ENCODE results near the gene MBNL2. TPM values are rescaled to one million over a fixed set of nuclear protein-coding genes. Genes with fewer than 3 reads are reported as not detected.

Gene MBNL2
- total RNA-seq, 1 experiment from 2014 or later = 74.3 TPM

GRCh38 chr13:97212004-97212403 lies 10.1 kb upstream of the MBNL2 start:
- Mint-ChIP-seq H3K27ac (ENCODE audit: low read depth, unreplicated experiment) (no peak overlapping the region), H3K9me3 (ENCODE audit: unreplicated experiment) (no peaks in the 10 kb centered on the region)

GRCh38 chr13:97212601-97213040 lies 9.5 kb upstream of the MBNL2 start:
- TF ChIP-seq CTCF (IDR thresholded peaks at IDR 0.05; ENCODE audit: unreplicated experiment) = peak; percentile 69
- no peak overlapping the region for H3K4me3 Mint-ChIP-seq (ENCODE audit: unreplicated experiment)
- no peak overlapping the region for H3K27ac Mint-ChIP-seq (ENCODE audit: low read depth, unreplicated experiment)
- BruUV-seq (replicated peaks) = no TSS peak
- CTCF ChIA-PET = interaction anchor here (0.6 to 17.3 kb wide), 53 partner anchors 13 to 933 kb away, joined by 3 to 478 read pairs (median 4); partner anchors contain the start of gene MBNL2
- DNase-seq (ENCODE audit: unreplicated experiment) = peak; percentile 75
- H3K36me3 Mint-ChIP-seq (ENCODE audit: insufficient read depth, unreplicated experiment) = no peaks in the 10 kb centered on the region
- no peaks in the 10 kb centered on the region for H3K4me1 Mint-ChIP-seq (ENCODE audit: insufficient read depth, unreplicated experiment)
- intact Hi-C loops (cut with micrococcal nuclease) = loop anchor here (1.0 to 2.0 kb wide), 4 partner anchors 102 to 194 kb away; no protein-coding TSS in a partner anchor
- POLR2A ChIA-PET = interaction anchor here (0.6 to 2.7 kb wide), 12 partner anchors 10 to 195 kb away, joined by 3 to 23 read pairs (median 4); partner anchors contain the start of gene MBNL2
- H3K9me3 Mint-ChIP-seq (ENCODE audit: unreplicated experiment) = no peaks in the 10 kb centered on the region
- no peaks in the 10 kb centered on the region for H3K27me3 Mint-ChIP-seq (ENCODE audit: insufficient read depth, unreplicated experiment)

More at GRCh38 chr13:97212004-97212403, 10.1 kb upstream of the MBNL2 start:
- POLR2A ChIA-PET = interaction anchor here (0.6 to 2.7 kb wide), 9 partner anchors 8 to 103 kb away, joined by 3 to 23 read pairs (median 5); partner anchors contain the start of gene MBNL2
- no peak overlapping the region for H3K4me3 Mint-ChIP-seq (ENCODE audit: unreplicated experiment)
- intact Hi-C loops (cut with micrococcal nuclease) = loop anchor here (1.0 to 2.0 kb wide), 4 partner anchors 102 to 193 kb away; no protein-coding TSS in a partner anchor
- TF ChIP-seq CTCF (IDR thresholded peaks at IDR 0.05; ENCODE audit: unreplicated experiment) = no peak
- no peaks in the 10 kb centered on the region for H3K4me1 Mint-ChIP-seq (ENCODE audit: insufficient read depth, unreplicated experiment)
- no TSS peak for BruUV-seq (replicated peaks)
- CTCF ChIA-PET = interaction anchor here (0.6 to 17.3 kb wide), 44 partner anchors 12 to 197 kb away, joined by 3 to 478 read pairs (median 5); partner anchors contain the start of gene MBNL2
- H3K27me3 Mint-ChIP-seq (ENCODE audit: insufficient read depth, unreplicated experiment) = no peaks in the 10 kb centered on the region
- DNase-seq (ENCODE audit: unreplicated experiment) = no peak
- H3K36me3 Mint-ChIP-seq (ENCODE audit: insufficient read depth, unreplicated experiment) = no peaks in the 10 kb centered on the region

- Mint-ChIP-seq H3K4me1 (ENCODE audit: insufficient read depth, unreplicated experiment) (no peaks in the 10 kb centered on the region), H3K27ac (ENCODE audit: low read depth, unreplicated experiment) (no peak overlapping the region), H3K9me3 (ENCODE audit: unreplicated experiment) (no peaks in the 10 kb centered on the region), H3K4me3 (ENCODE audit: unreplicated experiment) (no peak overlapping the region), H3K27me3 (ENCODE audit: insufficient read depth, unreplicated experiment) (no peaks in the 10 kb centered on the region), H3K36me3 (ENCODE audit: insufficient read depth, unreplicated experiment) (no peaks in the 10 kb centered on the region)
- intact Hi-C loops (cut with micrococcal nuclease) = no loop called here
- no peak for DNase-seq (ENCODE audit: unreplicated experiment)
- CTCF ChIA-PET = interaction anchor here (0.6 to 17.3 kb wide), 17 partner anchors 8 to 619 kb away, joined by 3 to 478 read pairs (median 4); partner anchors contain the start of gene MBNL2
- POLR2A ChIA-PET = interaction anchor here (2.3 kb wide), 1 partner anchor 9 kb away, joined by 17 read pairs; the partner anchor contains the start of gene MBNL2
- no TSS peak for BruUV-seq (replicated peaks)
- no peak for TF ChIP-seq CTCF (IDR thresholded peaks at IDR 0.05; ENCODE audit: unreplicated experiment)
Observed at GRCh38 chr13:97214921-97215320, 7.2 kb upstream of the MBNL2 start.

- ChIA-PET POLR2A (interaction anchor here (2.3 kb wide), 1 partner anchor 8 kb away, joined by 17 read pairs; the partner anchor contains the start of gene MBNL2), CTCF (interaction anchor here (0.6 to 17.3 kb wide), 14 partner anchors 9 to 432 kb away, joined by 3 to 478 read pairs (median 4); partner anchors contain the start of gene MBNL2)
- no TSS peak for BruUV-seq (replicated peaks)
- H3K36me3 Mint-ChIP-seq (ENCODE audit: insufficient read depth, unreplicated experiment) = no peaks in the 10 kb centered on the region
- no peaks in the 10 kb centered on the region for H3K27me3 Mint-ChIP-seq (ENCODE audit: insufficient read depth, unreplicated experiment)
- H3K4me3 Mint-ChIP-seq (ENCODE audit: unreplicated experiment) = no peak overlapping the region
- DNase-seq (ENCODE audit: unreplicated experiment) = no peak
- intact Hi-C loops (cut with micrococcal nuclease) = no loop called here
- H3K9me3 Mint-ChIP-seq (ENCODE audit: unreplicated experiment) = no peaks in the 10 kb centered on the region
- H3K4me1 Mint-ChIP-seq (ENCODE audit: insufficient read depth, unreplicated experiment) = peaks cover under 1% of the 10 kb centered on the region
- no peak overlapping the region for H3K27ac Mint-ChIP-seq (ENCODE audit: low read depth, unreplicated experiment)
- TF ChIP-seq CTCF (IDR thresholded peaks at IDR 0.05; ENCODE audit: unreplicated experiment) = no peak
Observed at GRCh38 chr13:97215325-97215724, 6.8 kb upstream of the MBNL2 start.

All from MCF 10A (cell line).